Natural killer cell (primary cell): ENCODE measurements around the gene DES. TPM values are rescaled to one million over a fixed set of nuclear protein-coding genes. Genes with fewer than 3 reads are reported as not detected.

Source experiments
- ATAC-seq, 3 donors: fragments of 150-1000 bp in 2 of 3; fragments of 200-7000 bp in 1 of 3; cut with Tn5 transposase; 1 replicate in 1 of 3; 2 replicates in 2 of 3; pipeline ENCODE4 v1.10.0; 2021; ENCODE audit warnings: mild to moderate bottlenecking in 2 of 3, moderate library complexity in 2 of 3
- DNase-seq, 2 donors: peaks; one replicate each; pipeline versions ENCODE4 v3.0.0 to v3.0.0-alpha.2; 2013 to 2021; ENCODE audit warnings: mixed read lengths in 1 of 2
- H3K27ac ChIP-seq: one replicate; pipeline ENCODE4 v1.5.1; 2013; ENCODE audit warnings: mild to moderate bottlenecking, low read length
- H3K27me3 ChIP-seq: one replicate; pipeline ENCODE4 v1.6.1; 2013; ENCODE audit warnings: low read length; ENCODE audit not compliant: control insufficient read depth, insufficient read depth
- H3K36me3 ChIP-seq: one replicate; pipeline ENCODE4 v1.6.1; 2013; ENCODE audit warnings: low read length; ENCODE audit not compliant: control insufficient read depth, insufficient read depth
- H3K4me1 ChIP-seq: one replicate; pipeline ENCODE4 v1.6.1; 2013; ENCODE audit warnings: low read length; ENCODE audit not compliant: control insufficient read depth, insufficient read depth
- H3K4me3 ChIP-seq: one replicate; pipeline ENCODE4 v1.5.1; 2013; ENCODE audit warnings: low read length
- H3K9me3 ChIP-seq: one replicate; pipeline ENCODE4 v1.6.1; 2013; ENCODE audit warnings: low read length; ENCODE audit not compliant: control insufficient read depth, insufficient read depth
- H3K27ac Mint-ChIP-seq, 2 donors: one replicate each; pipeline ENCODE4 v1.8.0; 2022; ENCODE audit warnings: mild to moderate bottlenecking in 2 of 2, mixed read lengths in 2 of 2, moderate library complexity in 1 of 2
- H3K27me3 Mint-ChIP-seq, 2 donors: one replicate each; pipeline ENCODE4 v1.8.0; 2022; ENCODE audit warnings: low read depth in 2 of 2, mixed read lengths in 2 of 2
- H3K36me3 Mint-ChIP-seq: one replicate; pipeline ENCODE4 v1.8.0; 2022; ENCODE audit warnings: mixed read lengths
- H3K4me1 Mint-ChIP-seq, 2 donors: one replicate each; pipeline ENCODE4 v1.8.0; 2022; ENCODE audit warnings: mixed read lengths in 2 of 2
- H3K4me3 Mint-ChIP-seq: one replicate; pipeline ENCODE4 v1.8.0; 2022; ENCODE audit warnings: mild to moderate bottlenecking, moderate library complexity, mixed read lengths
- H3K9me3 Mint-ChIP-seq, 2 donors: one replicate each; pipeline ENCODE4 v1.8.0; 2022; ENCODE audit warnings: mixed read lengths in 2 of 2
- CTCF ChIP-seq: fragments of 200-600 bp; IDR thresholded peaks from one replicate; pipeline ENCODE4 v1.8.0; 2022; ENCODE audit warnings: antibody characterized with exemption
- WGBS: methylation state at CpG from one replicate; pipeline ENCODE4 v1.1.7; 2013; ENCODE audit warnings: missing lambda C conversion rate; ENCODE audit not compliant: insufficient coverage; 5-methylcytosine and 5-hydroxymethylcytosine counted together
- intact Hi-C: fragments of 100-400 bp; cut with micrococcal nuclease; formaldehyde crosslinking; loops from one replicate; pipeline ENCODE4 v1.14.2; 2022
- total RNA-seq, 4 donors: library from RNA; stranded (reverse); fragments of 120-200 nt in 1 of 4; gene quantifications; one replicate each; pipeline versions ENCODE4 v1.2.3 to v1.2.4, GENCODE V29; 2013 to 2022

DES gene
- total RNA-seq, 3 donors from 2014 or later (not counting 1 experiment from before 2014, with no cell fraction given), result not detected

- DNase-seq, result no peak
- Mint-ChIP-seq H3K4me1 (no peaks in the 10 kb centered on the region), H3K4me3 (no peak overlapping the region), H3K27me3 (peaks cover 11 to 17% of the 10 kb centered on the region in 2 donors), H3K36me3 (no peaks in the 10 kb centered on the region), H3K9me3 (no peaks in the 10 kb centered on the region), H3K27ac (no peak overlapping the region)
- 77% methylated on average over 5 of the region's 8 CpGs for WGBS
- H3K4me3 ChIP-seq, result no peak overlapping the region
- H3K27ac ChIP-seq, result no peak overlapping the region
- no peak for ATAC-seq
- TF ChIP-seq CTCF, result no peak
- no peaks in the 10 kb centered on the region for H3K36me3 ChIP-seq
- intact Hi-C loops, result no loop called here
- H3K9me3 ChIP-seq, result peaks cover 2% of the 10 kb centered on the region
- H3K4me1 ChIP-seq, result no peaks in the 10 kb centered on the region
- H3K27me3 ChIP-seq, result peaks cover 3% of the 10 kb centered on the region
These were observed 9.5 kb upstream of the DES start for GRCh38 chr2:219408631-219409030.

GRCh38 chr2:219409619-219410018 is 8.6 kb upstream of the DES start:
- Histone ChIP-seq H3K4me1 (no peaks in the 10 kb centered on the region), H3K27me3 (peaks cover 3% of the 10 kb centered on the region), H3K9me3 (peaks cover 2% of the 10 kb centered on the region), H3K4me3 (no peak overlapping the region), H3K27ac (no peak overlapping the region), H3K36me3 (no peaks in the 10 kb centered on the region)
- Mint-ChIP-seq H3K4me3 (no peak overlapping the region), H3K4me1 (no peaks in the 10 kb centered on the region), H3K27ac (no peak overlapping the region), H3K9me3 (no peaks in the 10 kb centered on the region), H3K36me3 (no peaks in the 10 kb centered on the region), H3K27me3 (peaks cover 15 to 17% of the 10 kb centered on the region in 2 donors)
- TF ChIP-seq CTCF, result no peak
- no peak for DNase-seq
- WGBS, result 89% methylated on average over 5 of the region's 5 CpGs
- intact Hi-C loops, result no loop called here
- no peak for ATAC-seq

- Histone ChIP-seq H3K4me3 (no peak overlapping the region), H3K36me3 (no peaks in the 10 kb centered on the region), H3K27me3 (peaks cover 3% of the 10 kb centered on the region), H3K9me3 (peaks cover 2% of the 10 kb centered on the region), H3K27ac (no peak overlapping the region), H3K4me1 (no peaks in the 10 kb centered on the region)
- TF ChIP-seq CTCF, result no peak
- Mint-ChIP-seq H3K27ac (no peak overlapping the region), H3K4me1 (no peaks in the 10 kb centered on the region), H3K9me3 (no peaks in the 10 kb centered on the region), H3K4me3 (no peak overlapping the region), H3K36me3 (no peaks in the 10 kb centered on the region), H3K27me3 (peaks cover 15 to 17% of the 10 kb centered on the region in 2 donors)
- 91% methylated on average over 8 of the region's 8 CpGs for WGBS
- intact Hi-C loops, result no loop called here
- DNase-seq (no peak), ATAC-seq (no peak)
These were observed 7.8 kb upstream of the DES start for GRCh38 chr2:219410390-219410789.

GRCh38 chr2:219414857-219415256 is 3.3 kb upstream of the DES start:
- ATAC-seq (no peak), DNase-seq (no peak)
- WGBS, result 84% methylated on average over 4 of the region's 4 CpGs
- H3K4me3 ChIP-seq, result no peak overlapping the region
- no peak overlapping the region for H3K27ac ChIP-seq
- H3K36me3 ChIP-seq, result no peaks in the 10 kb centered on the region
- peaks cover 2% of the 10 kb centered on the region for H3K9me3 ChIP-seq
- H3K36me3 Mint-ChIP-seq, result no peaks in the 10 kb centered on the region
- TF ChIP-seq CTCF, result no peak
- no peaks in the 10 kb centered on the region for H3K4me1 ChIP-seq
- H3K4me1 Mint-ChIP-seq, result peaks cover 0 to 3% of the 10 kb centered on the region in 2 donors
- intact Hi-C loops, result no loop called here
- peaks cover 8% of the 10 kb centered on the region for H3K27me3 ChIP-seq
- H3K4me3 Mint-ChIP-seq, result no peak overlapping the region
- peaks cover 20 to 27% of the 10 kb centered on the region in 2 donors for H3K27me3 Mint-ChIP-seq
- H3K27ac Mint-ChIP-seq, result no peak overlapping the region
- no peaks in the 10 kb centered on the region for H3K9me3 Mint-ChIP-seq
